ENCODE measurements around the gene CREB3L2. TPM values are rescaled to one million over a fixed set of nuclear protein-coding genes. Genes with fewer than 3 reads are reported as not detected.

The CREB3L2 gene
- polyA plus RNA-seq, 1 of the 3 experiments (the other 2 are of a cell fraction) = 22.9 TPM

DNA sequence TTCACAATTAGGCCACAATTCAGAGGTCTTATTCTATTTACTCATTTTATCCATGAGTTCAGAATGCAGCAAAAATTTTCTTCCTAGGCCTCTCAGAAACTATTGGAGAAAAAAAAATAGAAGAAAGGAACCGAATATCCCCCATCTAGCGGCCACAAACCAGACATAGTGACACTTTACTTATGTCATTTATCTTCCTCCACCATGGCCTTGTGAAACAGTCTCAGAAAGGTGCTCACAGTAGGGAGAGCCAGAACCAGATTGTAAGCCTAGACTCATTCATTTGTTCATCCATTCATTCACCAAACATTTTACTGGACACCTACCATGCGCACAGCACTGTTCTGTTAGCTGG is 16.0 kb downstream of the CREB3L2 start:
- no peak for DNase-seq
- peaks cover 3 to 11% of the 10 kb centered on the region in 2 experiments for H3K36me3 ChIP-seq (replicated peaks in 1 of 2; ENCODE audit: control insufficient read depth in 1 of 2, insufficient read depth in 2 of 2, low read length in 1 of 2)
- H3K4me1 ChIP-seq (ENCODE audit: control insufficient read depth in 1 of 2, insufficient read depth in 2 of 2, low read depth in 1 of 2, low read length in 1 of 2) = peaks cover 42 to 45% of the 10 kb centered on the region in 2 experiments
- H3K9me2 ChIP-seq = no peaks in the 10 kb centered on the region
- H3K79me2 ChIP-seq (ENCODE audit: insufficient read depth) = peaks cover 96% of the 10 kb centered on the region
- no peaks in the 10 kb centered on the region for H4K20me1 ChIP-seq (ENCODE audit: insufficient read depth)
- ChIA-PET POLR2A (no interaction called here), CTCF (interaction anchor here (1.3 kb wide), 1 partner anchor 13 kb away, joined by 4 read pairs; no protein-coding TSS in a partner anchor)
- no peak overlapping the region for H3K4me2 ChIP-seq
- H3K4me3 ChIP-seq (ENCODE audit: low read depth in 2 of 2, low read length in 1 of 2) = no peak overlapping the region
- no peak overlapping the region for H3K9ac ChIP-seq
- H3K9me3 ChIP-seq = no peaks in the 10 kb centered on the region
- no peak overlapping the region; a peak in 1 of 4 replicates for H3K27ac ChIP-seq (ENCODE audit: low read depth in 2 of 2, low read length in 1 of 2)
- no peaks in the 10 kb centered on the region for H3K27me3 ChIP-seq (ENCODE audit: insufficient read depth)
- peaks cover 12% of the 10 kb centered on the region for H3F3A ChIP-seq (replicated peaks; ENCODE audit: insufficient read depth)
- TF ChIP-seq EP300 (IDR thresholded peaks at IDR 0.05; ENCODE audit: borderline replicate concordance in 1 of 2, low read depth in 1 of 2, low read length in 1 of 2) (no peak), RAD21 (IDR thresholded peaks at IDR 0.05; ENCODE audit: low read length) (no peak), SIN3A (IDR thresholded peaks at IDR 0.05; ENCODE audit: borderline replicate concordance, low read depth, low read length) (no peak), RXRA (IDR thresholded peaks at IDR 0.05; ENCODE audit: borderline replicate concordance, low read depth) (no peak), EZH2phosphoT487 (IDR thresholded peaks at IDR 0.05; ENCODE audit: borderline replicate concordance, low read depth) (no peak), FOXJ3 (CRISPR knock-in tag; IDR thresholded peaks at IDR 0.05) (no peak), CHD2 (IDR thresholded peaks at IDR 0.05; ENCODE audit: low read length, partially characterized antibody) (no peak), GABPA (IDR thresholded peaks at IDR 0.05; ENCODE audit: low read depth) (no peak), ELF1 (IDR thresholded peaks at IDR 0.05) (no peak), SMC3 (IDR thresholded peaks at IDR 0.05; ENCODE audit: low read depth, low read length) (no peak)
- TF ChIP-seq, protein P1, sequence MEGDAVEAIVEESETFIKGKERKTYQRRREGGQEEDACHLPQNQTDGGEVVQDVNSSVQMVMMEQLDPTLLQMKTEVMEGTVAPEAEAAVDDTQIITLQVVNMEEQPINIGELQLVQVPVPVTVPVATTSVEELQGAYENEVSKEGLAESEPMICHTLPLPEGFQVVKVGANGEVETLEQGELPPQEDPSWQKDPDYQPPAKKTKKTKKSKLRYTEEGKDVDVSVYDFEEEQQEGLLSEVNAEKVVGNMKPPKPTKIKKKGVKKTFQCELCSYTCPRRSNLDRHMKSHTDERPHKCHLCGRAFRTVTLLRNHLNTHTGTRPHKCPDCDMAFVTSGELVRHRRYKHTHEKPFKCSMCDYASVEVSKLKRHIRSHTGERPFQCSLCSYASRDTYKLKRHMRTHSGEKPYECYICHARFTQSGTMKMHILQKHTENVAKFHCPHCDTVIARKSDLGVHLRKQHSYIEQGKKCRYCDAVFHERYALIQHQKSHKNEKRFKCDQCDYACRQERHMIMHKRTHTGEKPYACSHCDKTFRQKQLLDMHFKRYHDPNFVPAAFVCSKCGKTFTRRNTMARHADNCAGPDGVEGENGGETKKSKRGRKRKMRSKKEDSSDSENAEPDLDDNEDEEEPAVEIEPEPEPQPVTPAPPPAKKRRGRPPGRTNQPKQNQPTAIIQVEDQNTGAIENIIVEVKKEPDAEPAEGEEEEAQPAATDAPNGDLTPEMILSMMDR (IDR thresholded peaks at IDR 0.05) = no peak
- TF ChIP-seq, protein P2, sequence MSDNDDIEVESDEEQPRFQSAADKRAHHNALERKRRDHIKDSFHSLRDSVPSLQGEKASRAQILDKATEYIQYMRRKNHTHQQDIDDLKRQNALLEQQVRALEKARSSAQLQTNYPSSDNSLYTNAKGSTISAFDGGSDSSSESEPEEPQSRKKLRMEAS (IDR thresholded peaks at IDR 0.05; ENCODE audit: low read depth) = no peak
- TF ChIP-seq, protein P3, sequence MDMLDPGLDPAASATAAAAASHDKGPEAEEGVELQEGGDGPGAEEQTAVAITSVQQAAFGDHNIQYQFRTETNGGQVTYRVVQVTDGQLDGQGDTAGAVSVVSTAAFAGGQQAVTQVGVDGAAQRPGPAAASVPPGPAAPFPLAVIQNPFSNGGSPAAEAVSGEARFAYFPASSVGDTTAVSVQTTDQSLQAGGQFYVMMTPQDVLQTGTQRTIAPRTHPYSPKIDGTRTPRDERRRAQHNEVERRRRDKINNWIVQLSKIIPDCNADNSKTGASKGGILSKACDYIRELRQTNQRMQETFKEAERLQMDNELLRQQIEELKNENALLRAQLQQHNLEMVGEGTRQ (IDR thresholded peaks at IDR 0.05; ENCODE audit: borderline replicate concordance, low read depth, low read length) = no peak
- TF ChIP-seq, protein P4, sequence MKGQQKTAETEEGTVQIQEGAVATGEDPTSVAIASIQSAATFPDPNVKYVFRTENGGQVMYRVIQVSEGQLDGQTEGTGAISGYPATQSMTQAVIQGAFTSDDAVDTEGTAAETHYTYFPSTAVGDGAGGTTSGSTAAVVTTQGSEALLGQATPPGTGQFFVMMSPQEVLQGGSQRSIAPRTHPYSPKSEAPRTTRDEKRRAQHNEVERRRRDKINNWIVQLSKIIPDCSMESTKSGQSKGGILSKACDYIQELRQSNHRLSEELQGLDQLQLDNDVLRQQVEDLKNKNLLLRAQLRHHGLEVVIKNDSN (IDR thresholded peaks at IDR 0.05; ENCODE audit: borderline replicate concordance, low read depth) = no peak
- WGBS (ENCODE audit: low lambda C conversion rate) = 96% methylated on average over 3 of the region's 3 CpGs
- H2AFZ ChIP-seq (ENCODE audit: low read depth) = no peak overlapping the region

All from SK-N-SH (cell line).